Measurements from ENCODE around the gene ZNF532.
A peak's percentile ranks its signal among the peaks of the same experiment; 100 is the strongest.

Gene ZNF532

GRCh38 chr18:58900015-58900649, 35.5 kb downstream of the ZNF532 start:
- TF ChIP-seq CTCF (IDR thresholded peaks at IDR 0.05; ENCODE audit: low read length) (no peak), EZH2 (IDR thresholded peaks at IDR 0.05; ENCODE audit: borderline replicate concordance, low read length) (no peak)
- no peaks in the 10 kb centered on the region for H4K20me1 ChIP-seq (ENCODE audit: insufficient read depth, low read length)
- H3F3A ChIP-seq (ENCODE audit: insufficient read depth, low read length) = peaks cover 11% of the 10 kb centered on the region; the same call in 1 of the 2 replicates
- H3K4me2 ChIP-seq (ENCODE audit: low read length) = peak overlapping the region; percentile 45
- H3K27ac ChIP-seq (ENCODE audit: low read depth, low read length, poor library complexity, severe bottlenecking) = peak overlapping the region; percentile 99
- H3K9ac ChIP-seq (ENCODE audit: low read length) = peak overlapping the region; percentile 45; the same call in 1 of the 2 replicates
- H3K4me3 ChIP-seq (ENCODE audit: low read depth, low read length, poor library complexity, severe bottlenecking) = peak overlapping the region; percentile 23
- no peaks in the 10 kb centered on the region for H3K9me3 ChIP-seq (ENCODE audit: low read length)
- peaks cover 86% of the 10 kb centered on the region for H3K4me1 ChIP-seq (ENCODE audit: insufficient read depth, low read length, severe bottlenecking)
- peaks cover 78% of the 10 kb centered on the region for H3K79me2 ChIP-seq (ENCODE audit: insufficient read depth, low read length)
- H3K27me3 ChIP-seq (ENCODE audit: insufficient read depth, low read length) = no peaks in the 10 kb centered on the region
- no peaks in the 10 kb centered on the region for H3K9me2 ChIP-seq (ENCODE audit: low read depth, low read length)
- H3K36me3 ChIP-seq (ENCODE audit: insufficient read depth, low read length) = peaks cover 67% of the 10 kb centered on the region
- no peak overlapping the region for H2AFZ ChIP-seq (ENCODE audit: low read length)

GRCh38 chr18:58901143-58901542, 36.5 kb downstream of the ZNF532 start:
- Histone ChIP-seq H3K9ac (ENCODE audit: low read length) (peak overlapping the region; percentile 42; the same call in 1 of the 2 replicates), H3K36me3 (ENCODE audit: insufficient read depth, low read length) (peaks cover 70% of the 10 kb centered on the region), H2AFZ (ENCODE audit: low read length) (no peak overlapping the region), H3K4me1 (ENCODE audit: insufficient read depth, low read length, severe bottlenecking) (peaks cover 86% of the 10 kb centered on the region), H3K27me3 (ENCODE audit: insufficient read depth, low read length) (no peaks in the 10 kb centered on the region), H3K79me2 (ENCODE audit: insufficient read depth, low read length) (peaks cover 88% of the 10 kb centered on the region), H3K4me3 (ENCODE audit: low read depth, low read length, poor library complexity, severe bottlenecking) (no peak overlapping the region), H3K9me3 (ENCODE audit: low read length) (no peaks in the 10 kb centered on the region), H3K9me2 (ENCODE audit: low read depth, low read length) (no peaks in the 10 kb centered on the region), H4K20me1 (ENCODE audit: insufficient read depth, low read length) (no peaks in the 10 kb centered on the region), H3F3A (ENCODE audit: insufficient read depth, low read length) (peaks cover 11% of the 10 kb centered on the region; the same call in 1 of the 2 replicates), H3K27ac (ENCODE audit: low read depth, low read length, poor library complexity, severe bottlenecking) (peak overlapping the region; percentile 99), H3K4me2 (ENCODE audit: low read length) (peak overlapping the region; percentile 46; the same call in 1 of the 2 replicates)
- TF ChIP-seq CTCF (IDR thresholded peaks at IDR 0.05; ENCODE audit: low read length) = no peak
- TF ChIP-seq EZH2 (IDR thresholded peaks at IDR 0.05; ENCODE audit: borderline replicate concordance, low read length) = no peak

- peak overlapping the region; percentile 99 for H3K27ac ChIP-seq (ENCODE audit: low read depth, low read length, poor library complexity, severe bottlenecking)
- no peak for TF ChIP-seq EZH2 (IDR thresholded peaks at IDR 0.05; ENCODE audit: borderline replicate concordance, low read length)
- TF ChIP-seq CTCF (IDR thresholded peaks at IDR 0.05; ENCODE audit: low read length) = no peak
- no peaks in the 10 kb centered on the region for H3K9me3 ChIP-seq (ENCODE audit: low read length)
- peaks cover 94% of the 10 kb centered on the region for H3K79me2 ChIP-seq (ENCODE audit: insufficient read depth, low read length)
- H3F3A ChIP-seq (ENCODE audit: insufficient read depth, low read length) = peaks cover 7% of the 10 kb centered on the region; the same call in 1 of the 2 replicates
- H3K4me2 ChIP-seq (ENCODE audit: low read length) = peak overlapping the region; percentile 46; the same call in 1 of the 2 replicates
- H3K36me3 ChIP-seq (ENCODE audit: insufficient read depth, low read length) = peaks cover 72% of the 10 kb centered on the region
- no peaks in the 10 kb centered on the region for H4K20me1 ChIP-seq (ENCODE audit: insufficient read depth, low read length)
- H3K9ac ChIP-seq (ENCODE audit: low read length) = peak overlapping the region; percentile 42; the same call in 1 of the 2 replicates
- no peaks in the 10 kb centered on the region for H3K9me2 ChIP-seq (ENCODE audit: low read depth, low read length)
- peaks cover 86% of the 10 kb centered on the region for H3K4me1 ChIP-seq (ENCODE audit: insufficient read depth, low read length, severe bottlenecking)
- no peak overlapping the region for H2AFZ ChIP-seq (ENCODE audit: low read length)
- H3K27me3 ChIP-seq (ENCODE audit: insufficient read depth, low read length) = no peaks in the 10 kb centered on the region
- no peak overlapping the region for H3K4me3 ChIP-seq (ENCODE audit: low read depth, low read length, poor library complexity, severe bottlenecking)
Observed at GRCh38 chr18:58901783-58902182, 37.1 kb downstream of the ZNF532 start.

Measured in OCI-LY1 (cell line).